Esophagus muscularis mucosa (tissue), 4 donors: ENCODE measurements around the gene TBC1D10A. TPM values are rescaled to one million over a fixed set of nuclear protein-coding genes. Genes with fewer than 3 reads are reported as not detected.

Experiments used
- DNase-seq: peaks from one replicate; pipeline ENCODE4 v3.0.0-alpha.2; 2017; ENCODE audit errors: extremely low spot score
- H3K27ac ChIP-seq, 4 donors: fragments of 200-600 bp; sonication (generic); replicated peaks in 1 of 4; 1 replicate in 3 of 4; 2 replicates in 1 of 4; pipeline ENCODE4 v1.5.1; 2016 to 2019; ENCODE audit warnings: mild to moderate bottlenecking in 1 of 4
- H3K27me3 ChIP-seq, 4 donors: fragments of 200-600 bp; sonication (generic); one replicate each; pipeline versions ENCODE4 v1.5.1 to v1.6.0; 2016 to 2019
- H3K36me3 ChIP-seq, 4 donors: fragments of 200-600 bp; sonication (generic); one replicate each; pipeline ENCODE4 v1.5.1; 2016 to 2019
- H3K4me1 ChIP-seq, 4 donors: fragments of 200-600 bp; sonication (generic); one replicate each; pipeline ENCODE4 v1.5.1; 2016 to 2019
- H3K4me3 ChIP-seq, 4 donors: fragments of 200-600 bp; sonication (generic); 1 replicate in 2 of 4; 2 replicates in 2 of 4; pipeline ENCODE4 v1.5.1; 2016 to 2019; ENCODE audit warnings: mild to moderate bottlenecking in 4 of 4, moderate library complexity in 1 of 4
- H3K9me3 ChIP-seq, 4 donors: fragments of 200-600 bp; sonication (generic); 1 replicate in 3 of 4; 2 replicates in 1 of 4; pipeline ENCODE4 v1.5.1; 2016 to 2019
- EP300 ChIP-seq: sonication (generic); formaldehyde crosslinking; IDR thresholded peaks from one replicate; pipeline ENCODE4 v1.6.1; 2017; ENCODE audit warnings: antibody characterized with exemption
- POLR2A ChIP-seq: fragments of 450-650 bp; IDR thresholded peaks from one replicate; pipeline ENCODE4 v1.6.1; 2017; ENCODE audit warnings: antibody characterized with exemption, moderate library complexity, mild to moderate bottlenecking, low read depth
- POLR2AphosphoS5 ChIP-seq, 2 donors: sonication (generic); formaldehyde crosslinking; IDR thresholded peaks; one replicate each; pipeline ENCODE4 v1.6.1; 2017; ENCODE audit warnings: antibody characterized with exemption in 2 of 2
- WGBS: methylation state at CpG from one replicate; pipeline ENCODE4 v1.1.5; 2018; 5-methylcytosine and 5-hydroxymethylcytosine counted together
- intact Hi-C: fragments of 100-400 bp; cut with DNase I; formaldehyde crosslinking; loops from one replicate; pipeline ENCODE4 v1.15.1; 2023
- total RNA-seq, 4 donors: library from RNA; depleted of rRNA; stranded (reverse); fragments of >200 nt; gene quantifications; one replicate each; pipeline versions ENCODE4 v1.1.0 to v1.2.1, GENCODE V29; 2016
- TF ChIP-seq, protein P1 (sequence below), 3 experiments: fragments of 200-600 bp in 2 of 3; fragments of 450-650 bp in 1 of 3; sonication (generic) in 2 of 3; IDR thresholded peaks; one replicate each; pipeline ENCODE4 v1.5.1; 2017 to 2019; ENCODE audit warnings: antibody characterized with exemption in 3 of 3, mild to moderate bottlenecking in 2 of 3, moderate library complexity in 1 of 3

TBC1D10A gene
- total RNA-seq, 4 donors from 2014 or later: 29.5 to 40.3 (median 38.0) TPM

- H3K4me3 ChIP-seq: peak overlapping the region; percentile 52 to 63 (median 53)
- H3K9me3 ChIP-seq: no peaks in the 10 kb centered on the region
- H3K27ac ChIP-seq: peak overlapping the region in 2 of 4 donors; percentile 23 to 41
- intact Hi-C loops: no loop called here
- peaks cover 14 to 36% (median 33%) of the 10 kb centered on the region in 4 donors for H3K4me1 ChIP-seq
- 66% methylated on average over 15 of the region's 15 CpGs for WGBS
- no peak for TF ChIP-seq POLR2AphosphoS5 (IDR thresholded peaks at IDR 0.05)
- no peak for TF ChIP-seq POLR2A
- TF ChIP-seq EP300: no peak
- TF ChIP-seq, protein P1, sequence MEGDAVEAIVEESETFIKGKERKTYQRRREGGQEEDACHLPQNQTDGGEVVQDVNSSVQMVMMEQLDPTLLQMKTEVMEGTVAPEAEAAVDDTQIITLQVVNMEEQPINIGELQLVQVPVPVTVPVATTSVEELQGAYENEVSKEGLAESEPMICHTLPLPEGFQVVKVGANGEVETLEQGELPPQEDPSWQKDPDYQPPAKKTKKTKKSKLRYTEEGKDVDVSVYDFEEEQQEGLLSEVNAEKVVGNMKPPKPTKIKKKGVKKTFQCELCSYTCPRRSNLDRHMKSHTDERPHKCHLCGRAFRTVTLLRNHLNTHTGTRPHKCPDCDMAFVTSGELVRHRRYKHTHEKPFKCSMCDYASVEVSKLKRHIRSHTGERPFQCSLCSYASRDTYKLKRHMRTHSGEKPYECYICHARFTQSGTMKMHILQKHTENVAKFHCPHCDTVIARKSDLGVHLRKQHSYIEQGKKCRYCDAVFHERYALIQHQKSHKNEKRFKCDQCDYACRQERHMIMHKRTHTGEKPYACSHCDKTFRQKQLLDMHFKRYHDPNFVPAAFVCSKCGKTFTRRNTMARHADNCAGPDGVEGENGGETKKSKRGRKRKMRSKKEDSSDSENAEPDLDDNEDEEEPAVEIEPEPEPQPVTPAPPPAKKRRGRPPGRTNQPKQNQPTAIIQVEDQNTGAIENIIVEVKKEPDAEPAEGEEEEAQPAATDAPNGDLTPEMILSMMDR (IDR thresholded peaks at IDR 0.05): no peak
- H3K36me3 ChIP-seq: no peaks in the 10 kb centered on the region
- no peak for DNase-seq
- peaks cover 0 to 78% (median 10%) of the 10 kb centered on the region in 4 donors for H3K27me3 ChIP-seq
Measured at GRCh38 chr22:30245181-30245984, 81.4 kb downstream of the TBC1D10A start.

DNA sequence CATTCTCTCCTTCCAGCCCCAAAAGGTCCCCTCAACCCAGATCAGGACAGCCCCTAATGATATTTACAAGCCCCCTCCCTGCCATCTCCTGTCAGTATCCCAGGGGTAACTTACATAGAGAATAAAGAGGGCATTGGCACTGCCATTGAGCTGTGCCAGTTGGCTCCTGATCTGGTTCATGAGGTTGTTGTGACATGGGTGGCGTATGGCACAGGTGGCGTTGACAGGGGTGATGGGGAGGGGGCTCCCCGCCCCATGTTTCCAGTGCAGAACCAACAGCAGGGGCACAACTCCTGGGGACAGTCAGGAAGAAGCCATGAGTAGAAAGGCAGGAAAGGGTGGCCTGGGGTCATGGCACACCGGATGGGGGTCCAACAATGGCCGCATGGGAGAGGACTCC lies 82.1 kb downstream of the TBC1D10A start:
- Histone ChIP-seq H3K27ac (no peak overlapping the region), H3K4me1 (peaks cover 14 to 36% (median 33%) of the 10 kb centered on the region in 4 donors), H3K9me3 (no peaks in the 10 kb centered on the region), H3K36me3 (no peaks in the 10 kb centered on the region), H3K27me3 (peaks cover 0 to 74% (median 10%) of the 10 kb centered on the region in 4 donors), H3K4me3 (no peak overlapping the region)
- intact Hi-C loops: no loop called here
- no peak for DNase-seq
- WGBS: 94% methylated on average over 5 of the region's 5 CpGs
- TF ChIP-seq, protein P1 (IDR thresholded peaks at IDR 0.05): no peak
- no peak for TF ChIP-seq POLR2A
- TF ChIP-seq POLR2AphosphoS5 (IDR thresholded peaks at IDR 0.05): no peak
- no peak for TF ChIP-seq EP300

- no peak overlapping the region for H3K27ac ChIP-seq
- H3K4me3 ChIP-seq: no peak overlapping the region
- no peak for DNase-seq
- H3K4me1 ChIP-seq: peaks cover 14 to 33% (median 29%) of the 10 kb centered on the region in 4 donors
- TF ChIP-seq, protein P1 (IDR thresholded peaks at IDR 0.05): no peak
- TF ChIP-seq POLR2AphosphoS5 (IDR thresholded peaks at IDR 0.05) (no peak), EP300 (no peak), POLR2A (no peak)
- intact Hi-C loops: no loop called here
- 95% methylated on average over 10 of the region's 10 CpGs for WGBS
- H3K36me3 ChIP-seq: no peaks in the 10 kb centered on the region
- H3K9me3 ChIP-seq: no peaks in the 10 kb centered on the region
- peaks cover 0 to 68% (median 10%) of the 10 kb centered on the region in 4 donors for H3K27me3 ChIP-seq
Measured at GRCh38 chr22:30244066-30244465, 82.7 kb downstream of the TBC1D10A start.

GRCh38 chr22:30243661-30244060 lies 83.1 kb downstream of the TBC1D10A start:
- Histone ChIP-seq H3K27me3 (peaks cover 0 to 64% (median 10%) of the 10 kb centered on the region in 4 donors), H3K27ac (no peak overlapping the region), H3K9me3 (no peaks in the 10 kb centered on the region), H3K36me3 (no peaks in the 10 kb centered on the region), H3K4me1 (peaks cover 14 to 29% (median 25%) of the 10 kb centered on the region in 4 donors), H3K4me3 (no peak overlapping the region)
- DNase-seq: no peak
- 97% methylated on average over 21 of the region's 22 CpGs for WGBS
- intact Hi-C loops: no loop called here
- TF ChIP-seq, protein P1 (IDR thresholded peaks at IDR 0.05): no peak
- TF ChIP-seq EP300 (no peak), POLR2AphosphoS5 (IDR thresholded peaks at IDR 0.05) (no peak), POLR2A (no peak)

Other genes starting within 250 kb of the TBC1D10A start
- gene HORMAD2, start 246.5 kb downstream of the TBC1D10A start, total RNA-seq: not detected
- 1 to 10 TPM in 2 of 4 donors, under 1 TPM in 2; 0.19 to 4.8 (median 1.6) TPM for gene LIF, start 80.2 kb downstream of the TBC1D10A start, total RNA-seq
- gene OSM, start 60.1 kb downstream of the TBC1D10A start, total RNA-seq: 1 to 10 TPM in 1 of 4 donors, under 1 TPM in 1, not detected in 2; 0.57 to 8.3 TPM
- gene CASTOR1, start 37.4 kb downstream of the TBC1D10A start, total RNA-seq: 10 to 100 TPM; 16.5 to 19.4 (median 17.8) TPM
- gene SF3A1, start 30.0 kb upstream of the TBC1D10A start, total RNA-seq: 10 to 100 TPM; 32.8 to 85.8 (median 60.0) TPM
- gene CCDC157, start 30.1 kb upstream of the TBC1D10A start, total RNA-seq: 1 to 10 TPM; 1.5 to 2.5 (median 1.6) TPM
- gene RNF215, start 60.5 kb upstream of the TBC1D10A start, total RNA-seq: 10 to 100 TPM in 3 of 4 donors, 1 to 10 TPM in 1; 6.6 to 18.5 (median 15.0) TPM
- 10 to 100 TPM in 2 of 4 donors, 1 to 10 TPM in 2; 3.3 to 16.7 (median 8.5) TPM for gene SEC14L2, start 70.1 kb upstream of the TBC1D10A start, total RNA-seq
- gene MTFP1, start 98.8 kb upstream of the TBC1D10A start, total RNA-seq: 1 to 10 TPM; 1.2 to 7.1 (median 3.4) TPM
- gene SEC14L3, start 145.1 kb upstream of the TBC1D10A start, total RNA-seq: not detected
- not detected for gene SEC14L4, start 178.8 kb upstream of the TBC1D10A start, total RNA-seq
- gene SEC14L6, start 219.8 kb upstream of the TBC1D10A start, total RNA-seq: 1 to 10 TPM in 3 of 4 donors, not detected in 1; 1.2 to 1.5 (median 1.4) TPM
- 1 to 10 TPM; 1.2 to 3.2 (median 1.9) TPM for gene GAL3ST1, start 247.7 kb upstream of the TBC1D10A start, total RNA-seq